Measurements from ENCODE around the gene QSOX1.

The QSOX1 gene

DNA sequence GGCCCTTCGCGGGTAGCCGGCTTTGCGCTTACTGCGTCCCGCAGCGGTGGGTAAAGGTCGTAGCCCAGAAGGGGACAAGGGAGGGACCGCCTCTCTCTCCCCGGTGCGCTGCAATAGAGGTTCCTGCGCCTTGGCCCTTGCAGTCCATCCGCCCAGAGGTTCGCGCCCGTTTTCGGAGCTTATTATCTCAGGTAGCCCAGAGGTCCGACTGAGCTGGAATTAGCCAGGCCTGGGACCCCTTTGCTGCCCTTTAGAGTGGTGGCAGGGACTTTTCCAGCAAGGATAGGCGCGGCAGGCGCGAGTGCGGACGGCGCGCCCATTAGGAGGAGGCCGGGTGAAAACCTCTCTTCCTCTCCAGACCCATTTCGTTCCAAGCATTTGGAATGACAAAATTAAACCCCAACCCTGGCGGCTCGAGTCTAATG lies 80.4 kb downstream of the QSOX1 start:
- H3K27me3 ChIP-seq (ENCODE audit: insufficient read depth, low read depth) = peaks cover 22% of the 10 kb centered on the region
- H3K4me1 ChIP-seq (ENCODE audit: low read depth, poor library complexity, severe bottlenecking) = peaks cover 7% of the 10 kb centered on the region
- H3K27ac ChIP-seq = no peak overlapping the region
- no peak overlapping the region for H3K4me2 ChIP-seq
- no peak overlapping the region for H3K9ac ChIP-seq
- no peaks in the 10 kb centered on the region for H3K36me3 ChIP-seq (ENCODE audit: insufficient read depth)
- H3K4me3 ChIP-seq (IDR thresholded peaks at IDR 0.05; ENCODE audit: insufficient read depth, low read depth, low read length) = no peak overlapping the region
- no peak overlapping the region for H2AFZ ChIP-seq (ENCODE audit: low read depth)
- TF ChIP-seq CTCF (conservative IDR thresholded peaks at IDR 0.05; ENCODE audit: low read depth, low read length) = no peak
- no peaks in the 10 kb centered on the region for H3K79me2 ChIP-seq (ENCODE audit: insufficient read depth, low read depth)
- H4K20me1 ChIP-seq (ENCODE audit: insufficient read depth) = no peaks in the 10 kb centered on the region

DNA sequence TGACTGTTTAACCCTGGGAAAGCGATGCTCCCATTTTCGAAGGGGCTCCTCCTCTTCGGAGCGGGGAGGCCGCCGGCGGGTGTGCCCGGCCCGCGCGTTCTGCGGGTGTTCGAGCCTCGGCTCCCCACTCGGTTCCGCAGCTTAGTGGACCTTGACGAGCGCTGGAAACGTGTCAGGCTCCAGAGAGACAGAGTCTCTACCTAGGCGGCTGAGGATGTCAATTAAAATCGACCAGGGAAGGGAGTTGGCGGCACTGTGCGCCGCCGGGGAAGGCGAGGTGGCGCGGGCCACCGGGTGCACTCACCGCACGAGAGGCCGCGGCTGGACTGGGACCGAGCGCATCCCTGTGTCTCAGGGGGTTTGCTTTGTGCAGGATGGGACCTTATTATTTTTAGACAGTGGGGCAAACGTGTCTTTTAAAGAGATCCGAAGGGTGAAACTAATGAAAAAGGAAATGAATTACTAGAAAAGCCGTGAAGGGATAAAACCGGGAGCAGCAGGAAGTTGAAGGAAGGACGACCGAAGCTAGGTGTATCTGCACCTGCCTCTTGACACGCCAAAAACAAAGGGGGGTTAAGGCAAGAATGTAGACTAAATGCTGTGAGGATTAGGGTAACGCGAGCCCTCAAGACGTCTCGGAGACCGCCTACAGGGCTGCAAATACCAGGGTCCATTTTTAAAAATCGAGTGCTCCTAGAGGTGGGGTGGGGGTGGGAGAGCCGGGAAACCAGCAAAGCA lies 81.0 kb downstream of the QSOX1 start:
- no peaks in the 10 kb centered on the region for H4K20me1 ChIP-seq (ENCODE audit: insufficient read depth)
- no peaks in the 10 kb centered on the region for H3K79me2 ChIP-seq (ENCODE audit: insufficient read depth, low read depth)
- no peak for TF ChIP-seq CTCF (conservative IDR thresholded peaks at IDR 0.05; ENCODE audit: low read depth, low read length)
- no peaks in the 10 kb centered on the region for H3K36me3 ChIP-seq (ENCODE audit: insufficient read depth)
- no peak overlapping the region for H3K4me3 ChIP-seq (IDR thresholded peaks at IDR 0.05; ENCODE audit: insufficient read depth, low read depth, low read length)
- H3K4me1 ChIP-seq (ENCODE audit: low read depth, poor library complexity, severe bottlenecking) = peaks cover 7% of the 10 kb centered on the region
- no peak overlapping the region for H3K9ac ChIP-seq
- H2AFZ ChIP-seq (ENCODE audit: low read depth) = no peak overlapping the region
- H3K27ac ChIP-seq = no peak overlapping the region
- peaks cover 17% of the 10 kb centered on the region for H3K27me3 ChIP-seq (ENCODE audit: insufficient read depth, low read depth)
- no peak overlapping the region for H3K4me2 ChIP-seq

- H3K4me3 ChIP-seq (IDR thresholded peaks at IDR 0.05; ENCODE audit: insufficient read depth, low read depth, low read length) = no peak overlapping the region
- H2AFZ ChIP-seq (ENCODE audit: low read depth) = no peak overlapping the region
- H3K4me2 ChIP-seq = no peak overlapping the region
- H3K4me1 ChIP-seq (ENCODE audit: low read depth, poor library complexity, severe bottlenecking) = peaks cover 5% of the 10 kb centered on the region
- no peak overlapping the region for H3K27ac ChIP-seq
- H4K20me1 ChIP-seq (ENCODE audit: insufficient read depth) = no peaks in the 10 kb centered on the region
- H3K9ac ChIP-seq = no peak overlapping the region
- no peaks in the 10 kb centered on the region for H3K36me3 ChIP-seq (ENCODE audit: insufficient read depth)
- H3K79me2 ChIP-seq (ENCODE audit: insufficient read depth, low read depth) = no peaks in the 10 kb centered on the region
- TF ChIP-seq CTCF (conservative IDR thresholded peaks at IDR 0.05; ENCODE audit: low read depth, low read length) = no peak
- H3K27me3 ChIP-seq (ENCODE audit: insufficient read depth, low read depth) = peaks cover 5% of the 10 kb centered on the region
Observed at GRCh38 chr1:180236698-180237509, 82.2 kb downstream of the QSOX1 start.

GRCh38 chr1:180237869-180238476 lies 83.3 kb downstream of the QSOX1 start:
- no peaks in the 10 kb centered on the region for H3K4me1 ChIP-seq (ENCODE audit: low read depth, poor library complexity, severe bottlenecking)
- H3K9ac ChIP-seq = no peak overlapping the region
- H3K4me3 ChIP-seq (IDR thresholded peaks at IDR 0.05; ENCODE audit: insufficient read depth, low read depth, low read length) = no peak overlapping the region
- no peaks in the 10 kb centered on the region for H3K36me3 ChIP-seq (ENCODE audit: insufficient read depth)
- no peaks in the 10 kb centered on the region for H3K27me3 ChIP-seq (ENCODE audit: insufficient read depth, low read depth)
- no peak overlapping the region for H3K4me2 ChIP-seq
- no peaks in the 10 kb centered on the region for H3K79me2 ChIP-seq (ENCODE audit: insufficient read depth, low read depth)
- no peak for TF ChIP-seq CTCF (conservative IDR thresholded peaks at IDR 0.05; ENCODE audit: low read depth, low read length)
- no peak overlapping the region for H2AFZ ChIP-seq (ENCODE audit: low read depth)
- H4K20me1 ChIP-seq (ENCODE audit: insufficient read depth) = no peaks in the 10 kb centered on the region
- no peak overlapping the region for H3K27ac ChIP-seq

Data from KMS-11 (cell line).